GM19395 (cell line): ENCODE data around the gene METTL13.

Experiments
- ATAC-seq: cut with Tn5 transposase; IDR thresholded peaks from one replicate; pipeline ENCODE4 v1.9.1; 2021; ENCODE audit warnings: mild to moderate bottlenecking, moderate library complexity; ENCODE audit not compliant: unreplicated experiment

Gene METTL13

GRCh38 chr1:171841931-171842761 is 60.7 kb downstream of the METTL13 start:
- no peak for ATAC-seq

GRCh38 chr1:171844381-171844780 is 62.9 kb downstream of the METTL13 start:
- no peak for ATAC-seq

- no peak for ATAC-seq
These were observed 64.5 kb downstream of the METTL13 start for GRCh38 chr1:171845998-171846397.
